A549 (cell line): ENCODE data around the gene CERS6.

Experiments used
- POLR2AphosphoS2 ChIP-seq: conservative IDR thresholded peaks from 2 replicates; pipeline ENCODE4 v1.6.1; 2012; ENCODE audit warnings: low read length, improper control_type of control experiment, inconsistent platforms
- RCOR1 ChIP-seq: fragments of 150-350 bp; IDR thresholded peaks from 2 replicates; pipeline ENCODE4 v1.6.1; 2014; ENCODE audit warnings: antibody characterized with exemption, low read length, low read depth
- USF2 ChIP-seq: fragments of 450-650 bp; IDR thresholded peaks from 2 replicates; pipeline ENCODE4 v1.6.1; 2014; ENCODE audit warnings: antibody characterized with exemption
- TF ChIP-seq, protein P1 (sequence below): fragments of >200 bp; sonication (Bioruptor Twin); formaldehyde crosslinking; IDR thresholded peaks from 3 replicates; pipeline ENCODE4 v1.5.1; 2016

- TF ChIP-seq USF2 (no peak), RCOR1 (no peak), POLR2AphosphoS2 (no peak)
- TF ChIP-seq, protein P1, sequence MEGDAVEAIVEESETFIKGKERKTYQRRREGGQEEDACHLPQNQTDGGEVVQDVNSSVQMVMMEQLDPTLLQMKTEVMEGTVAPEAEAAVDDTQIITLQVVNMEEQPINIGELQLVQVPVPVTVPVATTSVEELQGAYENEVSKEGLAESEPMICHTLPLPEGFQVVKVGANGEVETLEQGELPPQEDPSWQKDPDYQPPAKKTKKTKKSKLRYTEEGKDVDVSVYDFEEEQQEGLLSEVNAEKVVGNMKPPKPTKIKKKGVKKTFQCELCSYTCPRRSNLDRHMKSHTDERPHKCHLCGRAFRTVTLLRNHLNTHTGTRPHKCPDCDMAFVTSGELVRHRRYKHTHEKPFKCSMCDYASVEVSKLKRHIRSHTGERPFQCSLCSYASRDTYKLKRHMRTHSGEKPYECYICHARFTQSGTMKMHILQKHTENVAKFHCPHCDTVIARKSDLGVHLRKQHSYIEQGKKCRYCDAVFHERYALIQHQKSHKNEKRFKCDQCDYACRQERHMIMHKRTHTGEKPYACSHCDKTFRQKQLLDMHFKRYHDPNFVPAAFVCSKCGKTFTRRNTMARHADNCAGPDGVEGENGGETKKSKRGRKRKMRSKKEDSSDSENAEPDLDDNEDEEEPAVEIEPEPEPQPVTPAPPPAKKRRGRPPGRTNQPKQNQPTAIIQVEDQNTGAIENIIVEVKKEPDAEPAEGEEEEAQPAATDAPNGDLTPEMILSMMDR, result no peak
These were observed 301.2 kb downstream of the CERS6 start for GRCh38 chr2:168757223-168757622.
